Lower leg skin (tissue), 3 donors: ENCODE measurements around the gene KRTAP1-3.

Experiments
- POLR2A ChIP-seq, 2 donors: fragments of 450-650 bp; IDR thresholded peaks; one replicate each; pipeline ENCODE4 v1.6.1; 2016 to 2017; ENCODE audit warnings: antibody characterized with exemption in 2 of 2, mild to moderate bottlenecking in 1 of 2, moderate library complexity in 1 of 2
- TF ChIP-seq, protein P1 (sequence below), 3 donors: fragments of 450-650 bp; IDR thresholded peaks; one replicate each; pipeline ENCODE4 v1.5.1; 2016; ENCODE audit warnings: antibody characterized with exemption in 3 of 3, mild to moderate bottlenecking in 3 of 3, moderate library complexity in 2 of 3

DNA sequence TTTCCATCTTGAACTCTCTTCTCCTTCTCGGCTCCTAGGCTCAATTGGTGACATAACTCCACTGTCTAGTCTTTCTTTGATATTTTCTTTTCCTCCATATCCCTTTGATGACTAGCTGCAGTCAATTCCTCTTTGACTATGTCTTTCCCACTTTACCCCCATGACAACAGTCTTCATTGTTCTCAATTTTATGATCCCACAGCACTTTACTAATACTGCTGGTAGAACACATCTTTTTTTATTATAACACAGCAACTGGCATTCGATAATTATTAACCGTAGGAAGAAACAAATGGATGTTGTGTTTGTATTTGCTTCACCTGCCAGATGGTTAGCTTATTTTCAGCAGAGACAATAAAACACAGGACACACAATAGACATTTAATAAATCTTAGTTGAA is 42.0 kb downstream of the KRTAP1-3 start:
- TF ChIP-seq, protein P1, sequence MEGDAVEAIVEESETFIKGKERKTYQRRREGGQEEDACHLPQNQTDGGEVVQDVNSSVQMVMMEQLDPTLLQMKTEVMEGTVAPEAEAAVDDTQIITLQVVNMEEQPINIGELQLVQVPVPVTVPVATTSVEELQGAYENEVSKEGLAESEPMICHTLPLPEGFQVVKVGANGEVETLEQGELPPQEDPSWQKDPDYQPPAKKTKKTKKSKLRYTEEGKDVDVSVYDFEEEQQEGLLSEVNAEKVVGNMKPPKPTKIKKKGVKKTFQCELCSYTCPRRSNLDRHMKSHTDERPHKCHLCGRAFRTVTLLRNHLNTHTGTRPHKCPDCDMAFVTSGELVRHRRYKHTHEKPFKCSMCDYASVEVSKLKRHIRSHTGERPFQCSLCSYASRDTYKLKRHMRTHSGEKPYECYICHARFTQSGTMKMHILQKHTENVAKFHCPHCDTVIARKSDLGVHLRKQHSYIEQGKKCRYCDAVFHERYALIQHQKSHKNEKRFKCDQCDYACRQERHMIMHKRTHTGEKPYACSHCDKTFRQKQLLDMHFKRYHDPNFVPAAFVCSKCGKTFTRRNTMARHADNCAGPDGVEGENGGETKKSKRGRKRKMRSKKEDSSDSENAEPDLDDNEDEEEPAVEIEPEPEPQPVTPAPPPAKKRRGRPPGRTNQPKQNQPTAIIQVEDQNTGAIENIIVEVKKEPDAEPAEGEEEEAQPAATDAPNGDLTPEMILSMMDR (IDR thresholded peaks at IDR 0.05) = no peak
- TF ChIP-seq POLR2A (IDR thresholded peaks at IDR 0.05) = no peak
